SH-SY5Y (cell line): ENCODE data around the gene WDR49.

Experiments used
- GATA2 ChIP-seq: IDR thresholded peaks from 2 replicates; pipeline ENCODE4 v1.6.1; 2011; ENCODE audit warnings: mild to moderate bottlenecking, low read depth, low read length
- GATA3 ChIP-seq: IDR thresholded peaks from 2 replicates; pipeline ENCODE4 v1.6.1; 2011; ENCODE audit warnings: low read depth, mild to moderate bottlenecking, low read length, moderate library complexity

GRCh38 chr3:167559924-167560323, 93.8 kb downstream of the WDR49 start:
- no peak for TF ChIP-seq GATA3
- no peak for TF ChIP-seq GATA2
